Ishikawa (cell line): ENCODE measurements around the gene NCF4.

ENCODE experiments used
- CEBPB ChIP-seq: IDR thresholded peaks from 2 replicates; pipeline ENCODE4 v1.6.1; 2012
- CREB1 ChIP-seq: IDR thresholded peaks from 2 replicates; pipeline ENCODE4 v1.6.1; 2012; ENCODE audit warnings: low read depth
- EGR1 ChIP-seq: IDR thresholded peaks from 2 replicates; pipeline ENCODE4 v1.6.1; 2012
- EP300 ChIP-seq: IDR thresholded peaks from 2 replicates; pipeline ENCODE4 v1.6.1; 2012; ENCODE audit warnings: borderline replicate concordance
- FOXM1 ChIP-seq: IDR thresholded peaks from 2 replicates; pipeline ENCODE4 v1.6.1; 2012; ENCODE audit warnings: low read depth, borderline replicate concordance
- NFIC ChIP-seq: IDR thresholded peaks from 2 replicates; pipeline ENCODE4 v1.6.1; 2012
- RAD21 ChIP-seq: IDR thresholded peaks from 2 replicates; pipeline ENCODE4 v1.6.1; 2012; ENCODE audit warnings: low read depth
- REST ChIP-seq: IDR thresholded peaks from 2 replicates; pipeline ENCODE4 v1.6.1; 2012; ENCODE audit warnings: low read depth, mild to moderate bottlenecking
- TAF1 ChIP-seq: IDR thresholded peaks from 2 replicates; pipeline ENCODE4 v1.6.1; 2012; ENCODE audit warnings: low read depth, mild to moderate bottlenecking
- TCF12 ChIP-seq: IDR thresholded peaks from 2 replicates; pipeline ENCODE4 v1.6.1; 2012; ENCODE audit warnings: low read depth
- TEAD4 ChIP-seq: IDR thresholded peaks from 2 replicates; pipeline ENCODE4 v1.6.1; 2012
- USF1 ChIP-seq: IDR thresholded peaks from 2 replicates; pipeline ENCODE4 v1.6.1; 2012
- YY1 ChIP-seq: IDR thresholded peaks from 2 replicates; pipeline ENCODE4 v1.6.1; 2012; ENCODE audit warnings: low read depth
- ZBTB7A ChIP-seq: IDR thresholded peaks from 2 replicates; pipeline ENCODE4 v1.6.1; 2012; ENCODE audit warnings: low read depth
- TF ChIP-seq, protein P1 (sequence below): IDR thresholded peaks from 2 replicates; pipeline ENCODE4 v1.6.1; 2012

Gene NCF4

GRCh38 chr22:36830601-36831000, 30.2 kb upstream of the NCF4 start:
- TF ChIP-seq EP300 (no peak), ZBTB7A (no peak), FOXM1 (no peak), YY1 (no peak), RAD21 (no peak), TCF12 (no peak), TAF1 (no peak), CEBPB (no peak), NFIC (no peak), CREB1 (no peak), TEAD4 (no peak), EGR1 (no peak), REST (no peak), USF1 (no peak)
- TF ChIP-seq, protein P1, sequence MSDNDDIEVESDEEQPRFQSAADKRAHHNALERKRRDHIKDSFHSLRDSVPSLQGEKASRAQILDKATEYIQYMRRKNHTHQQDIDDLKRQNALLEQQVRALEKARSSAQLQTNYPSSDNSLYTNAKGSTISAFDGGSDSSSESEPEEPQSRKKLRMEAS = no peak

DNA sequence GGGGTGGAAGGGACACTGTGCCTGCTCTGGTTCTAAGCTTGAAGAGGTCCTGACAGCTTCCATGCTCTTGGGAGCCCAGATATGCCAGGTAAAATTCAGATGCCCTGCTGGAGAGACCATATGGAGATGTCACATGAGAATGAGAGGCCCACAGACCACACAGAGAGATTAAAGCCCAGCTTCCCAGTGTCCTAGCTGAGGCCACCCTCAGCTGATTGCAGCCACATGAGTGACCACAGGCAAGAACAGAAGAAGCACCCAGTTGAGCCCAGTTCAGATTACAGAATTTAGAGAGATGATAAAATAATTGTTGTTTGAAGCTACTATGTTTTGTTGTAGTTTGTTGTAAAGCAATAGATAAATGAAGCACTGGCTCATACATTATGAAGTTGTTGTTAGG, 29.6 kb upstream of the NCF4 start:
- TF ChIP-seq NFIC (no peak), RAD21 (no peak), TAF1 (no peak), EGR1 (no peak), CEBPB (no peak), EP300 (no peak), TEAD4 (no peak), ZBTB7A (no peak), TCF12 (no peak), CREB1 (no peak), FOXM1 (no peak)
- TF ChIP-seq, protein P1 = no peak

GRCh38 chr22:36831717-36832116, 29.1 kb upstream of the NCF4 start:
- no peak for TF ChIP-seq EGR1
- TF ChIP-seq CREB1 = no peak
- no peak for TF ChIP-seq YY1
- TF ChIP-seq FOXM1 = no peak
- no peak for TF ChIP-seq TEAD4
- TF ChIP-seq TCF12 = no peak
- TF ChIP-seq USF1 = no peak

DNA sequence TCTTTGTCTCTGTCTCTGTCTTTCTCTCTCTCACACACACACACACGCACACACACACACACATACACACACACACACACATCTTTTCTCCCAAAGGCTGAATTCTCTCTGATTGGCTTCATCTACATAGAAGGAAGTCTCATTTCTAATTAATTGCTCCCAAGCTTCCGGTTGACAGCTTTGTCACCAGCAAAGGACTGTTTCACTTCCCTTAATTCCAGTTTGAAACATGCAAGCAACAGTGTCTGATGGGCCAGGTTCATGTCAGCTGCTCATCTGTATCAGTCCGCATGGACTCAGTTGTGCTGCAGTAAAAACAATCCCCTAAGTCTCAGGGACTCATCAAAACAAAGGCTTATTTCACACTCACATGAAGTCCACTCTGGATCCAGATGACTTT, 27.7 kb upstream of the NCF4 start:
- TF ChIP-seq EP300 (no peak), USF1 (no peak), RAD21 (no peak), TAF1 (no peak)

DNA sequence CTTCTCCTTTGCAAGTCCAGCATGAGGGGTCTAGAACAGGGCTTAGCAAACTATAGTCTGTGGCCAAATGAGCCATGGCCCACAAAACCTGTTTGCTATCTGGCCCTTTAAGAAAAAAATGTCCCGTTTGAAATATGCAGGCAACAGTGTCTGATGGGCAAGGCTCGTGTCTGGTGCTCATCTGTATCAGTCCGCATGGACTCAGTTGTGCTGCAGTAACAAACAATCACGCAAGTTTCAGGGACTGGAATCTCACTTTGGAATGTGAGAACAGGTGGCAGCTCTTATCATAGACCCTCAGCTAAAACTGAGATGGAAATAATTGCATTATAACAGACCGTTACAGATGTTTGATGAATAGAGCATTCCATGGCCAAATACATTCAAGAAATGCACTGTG, 24.9 kb upstream of the NCF4 start:
- TF ChIP-seq EP300 (no peak), ZBTB7A (no peak), CEBPB (no peak), TEAD4 (no peak), EGR1 (no peak), USF1 (no peak), FOXM1 (no peak), YY1 (no peak), TAF1 (no peak), CREB1 (no peak), NFIC (no peak), TCF12 (no peak), RAD21 (no peak), REST (no peak)
- TF ChIP-seq, protein P1 = no peak
